ENCODE results near the gene RNF8. TPM values are rescaled to one million over a fixed set of nuclear protein-coding genes. Genes with fewer than 3 reads are reported as not detected.

The RNF8 gene
- total and polyA plus RNA-seq, 10 of the 15 experiments (the other 5 are each of a cell fraction or from before 2014, with no cell fraction given): 7.8 to 30.2 (median 23.3) TPM

- TF ChIP-seq NR2C2 (IDR thresholded peaks at IDR 0.05; ENCODE audit: borderline replicate concordance, control insufficient read depth, insufficient read length, low read depth) (no peak), ASH2L (IDR thresholded peaks at IDR 0.05; ENCODE audit: borderline replicate concordance, low read depth) (no peak), GATAD2B (conservative IDR thresholded peaks at IDR 0.05; ENCODE audit: low read depth) (no peak)
- TF ChIP-seq, protein P1, sequence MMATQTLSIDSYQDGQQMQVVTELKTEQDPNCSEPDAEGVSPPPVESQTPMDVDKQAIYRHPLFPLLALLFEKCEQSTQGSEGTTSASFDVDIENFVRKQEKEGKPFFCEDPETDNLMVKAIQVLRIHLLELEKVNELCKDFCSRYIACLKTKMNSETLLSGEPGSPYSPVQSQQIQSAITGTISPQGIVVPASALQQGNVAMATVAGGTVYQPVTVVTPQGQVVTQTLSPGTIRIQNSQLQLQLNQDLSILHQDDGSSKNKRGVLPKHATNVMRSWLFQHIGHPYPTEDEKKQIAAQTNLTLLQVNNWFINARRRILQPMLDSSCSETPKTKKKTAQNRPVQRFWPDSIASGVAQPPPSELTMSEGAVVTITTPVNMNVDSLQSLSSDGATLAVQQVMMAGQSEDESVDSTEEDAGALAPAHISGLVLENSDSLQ (IDR thresholded peaks at IDR 0.05): no peak
- TF ChIP-seq, protein P2, sequence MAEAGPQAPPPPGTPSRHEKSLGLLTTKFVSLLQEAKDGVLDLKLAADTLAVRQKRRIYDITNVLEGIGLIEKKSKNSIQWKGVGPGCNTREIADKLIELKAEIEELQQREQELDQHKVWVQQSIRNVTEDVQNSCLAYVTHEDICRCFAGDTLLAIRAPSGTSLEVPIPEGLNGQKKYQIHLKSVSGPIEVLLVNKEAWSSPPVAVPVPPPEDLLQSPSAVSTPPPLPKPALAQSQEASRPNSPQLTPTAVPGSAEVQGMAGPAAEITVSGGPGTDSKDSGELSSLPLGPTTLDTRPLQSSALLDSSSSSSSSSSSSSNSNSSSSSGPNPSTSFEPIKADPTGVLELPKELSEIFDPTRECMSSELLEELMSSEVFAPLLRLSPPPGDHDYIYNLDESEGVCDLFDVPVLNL (IDR thresholded peaks at IDR 0.05; ENCODE audit: low read depth, low read length): no peak
Observed at GRCh38 chr6:37359039-37359438, 5.3 kb downstream of the RNF8 start (continued).

- Histone ChIP-seq H3K9ac (ENCODE audit: control insufficient read depth, insufficient read depth, low read length) (no peak overlapping the region), H3K9me3 (replicated peaks; ENCODE audit: control insufficient read depth, insufficient read depth, low read length) (no peaks in the 10 kb centered on the region), H3K79me2 (ENCODE audit: control insufficient read depth, insufficient read depth, low read length) (no peaks in the 10 kb centered on the region; the same call in 1 of the 2 replicates), H3K36me3 (ENCODE audit: control insufficient read depth in 2 of 2, insufficient read depth in 2 of 2, low read length in 1 of 2) (peaks cover 2 to 6% of the 10 kb centered on the region in 2 experiments; a peak in 3 of 4 replicates), H3K27ac (ENCODE audit: control insufficient read depth, insufficient read depth) (no peak overlapping the region), H4K20me1 (ENCODE audit: control insufficient read depth, insufficient read depth) (no peaks in the 10 kb centered on the region), H3K4me3 (no peak overlapping the region), H3K4me1 (ENCODE audit: control insufficient read depth, insufficient read depth, low read length) (no peaks in the 10 kb centered on the region), H3K4me2 (ENCODE audit: control insufficient read depth, insufficient read depth) (no peak overlapping the region), H2AFZ (ENCODE audit: control insufficient read depth, low read depth, low read length) (no peak overlapping the region), H3K27me3 (replicated peaks in 1 of 2; ENCODE audit: control insufficient read depth in 2 of 2, insufficient read depth in 2 of 2, low read length in 1 of 2) (no peaks in the 10 kb centered on the region)
- WGBS (ENCODE audit: insufficient coverage, insufficient replicate concordance, low lambda C conversion rate, missing lambda C conversion rate): 82% methylated on average over 2 of the region's 2 CpGs
- no peak for FAIRE-seq
- no peak for ATAC-seq
- ChIA-PET RAD21 (ENCODE audit: unreplicated experiment) (interaction anchor here (0.8 kb wide), 1 partner anchor 191 kb away, joined by 3 read pairs; no protein-coding TSS in a partner anchor), SMC1A (ENCODE audit: uncharacterized antibody, unreplicated experiment) (interaction anchor here (0.6 to 1.8 kb wide), 3 partner anchors 10 to 328 kb away, joined by 3 to 5 read pairs (median 3); no protein-coding TSS in a partner anchor), POLR2A (interaction anchor here (0.6 to 1.3 kb wide), 2 partner anchors 10 to 64 kb away, joined by 3 to 6 read pairs; no protein-coding TSS in a partner anchor), CTCF (interaction anchor here (0.5 to 1.5 kb wide), 7 partner anchors 10 to 330 kb away, joined by 3 to 6 read pairs (median 3); no protein-coding TSS in a partner anchor)
- in situ Hi-C loops (cut with MboI) (no loop called here), intact Hi-C loops (cut with micrococcal nuclease; ENCODE audit: unreplicated experiment) (no loop called here)
- no peak for DNase-seq (ENCODE audit: low read depth, low spot score)
- BruUV-seq (replicated peaks): no TSS peak
- no peak for TF ChIP-seq IKZF2 (IDR thresholded peaks at IDR 0.05)
- TF ChIP-seq, protein P3, sequence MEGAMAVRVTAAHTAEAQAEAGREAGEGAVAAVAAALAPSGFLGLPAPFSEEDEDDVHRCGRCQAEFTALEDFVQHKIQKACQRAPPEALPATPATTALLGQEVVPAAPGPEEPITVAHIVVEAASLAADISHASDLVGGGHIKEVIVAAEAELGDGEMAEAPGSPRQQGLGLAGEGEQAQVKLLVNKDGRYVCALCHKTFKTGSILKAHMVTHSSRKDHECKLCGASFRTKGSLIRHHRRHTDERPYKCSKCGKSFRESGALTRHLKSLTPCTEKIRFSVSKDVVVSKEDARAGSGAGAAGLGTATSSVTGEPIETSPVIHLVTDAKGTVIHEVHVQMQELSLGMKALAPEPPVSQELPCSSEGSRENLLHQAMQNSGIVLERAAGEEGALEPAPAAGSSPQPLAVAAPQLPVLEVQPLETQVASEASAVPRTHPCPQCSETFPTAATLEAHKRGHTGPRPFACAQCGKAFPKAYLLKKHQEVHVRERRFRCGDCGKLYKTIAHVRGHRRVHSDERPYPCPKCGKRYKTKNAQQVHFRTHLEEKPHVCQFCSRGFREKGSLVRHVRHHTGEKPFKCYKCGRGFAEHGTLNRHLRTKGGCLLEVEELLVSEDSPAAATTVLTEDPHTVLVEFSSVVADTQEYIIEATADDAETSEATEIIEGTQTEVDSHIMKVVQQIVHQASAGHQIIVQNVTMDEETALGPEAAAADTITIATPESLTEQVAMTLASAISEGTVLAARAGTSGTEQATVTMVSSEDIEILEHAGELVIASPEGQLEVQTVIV (IDR thresholded peaks at IDR 0.05; ENCODE audit: borderline replicate concordance, partially characterized antibody): no peak
- TF ChIP-seq ATF3 (IDR thresholded peaks at IDR 0.05; ENCODE audit: borderline replicate concordance, extremely low read depth, low read depth, low read length): no peak
- no peak for TF ChIP-seq ZNF687 (IDR thresholded peaks at IDR 0.05)
- TF ChIP-seq CEBPB (IDR thresholded peaks at IDR 0.05; ENCODE audit: borderline replicate concordance in 1 of 2, low read depth in 2 of 2, low read length in 2 of 2): no peak
- TF ChIP-seq NRF1 (conservative IDR thresholded peaks at IDR 0.05; ENCODE audit: low read depth, low read length): no peak
Observed at GRCh38 chr6:37362101-37362828, 8.5 kb downstream of the RNF8 start.

Measured in GM12878 (cell line).